ENCODE data around the gene S100A10. TPM values are rescaled to one million over a fixed set of nuclear protein-coding genes. Genes with fewer than 3 reads are reported as not detected.
A peak's percentile ranks its signal among the peaks of the same experiment; 100 is the strongest.

S100A10 gene
- polyA plus RNA-seq, 1 donor from 2014 or later: 24.5 TPM

DNA sequence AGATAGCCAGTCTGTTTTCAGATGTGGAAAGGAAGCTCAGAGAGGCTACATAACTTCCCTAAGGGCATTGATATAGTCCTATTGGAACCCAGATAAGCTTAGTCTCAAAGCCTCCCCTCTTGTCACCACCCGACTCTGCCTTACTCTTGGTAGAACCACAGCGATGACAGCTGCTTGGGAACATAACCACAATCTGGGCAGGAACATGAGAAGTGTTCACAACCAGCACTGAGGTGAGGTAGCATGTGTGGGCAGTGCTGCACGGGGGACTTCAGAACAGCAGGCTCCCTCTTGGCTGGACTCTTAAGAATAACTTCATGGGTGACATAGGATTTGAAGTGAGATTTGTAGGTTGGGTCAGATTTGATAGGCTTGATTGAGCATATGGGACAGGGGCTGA lies 9.3 kb upstream of the S100A10 start:
- Histone ChIP-seq H3K4me3 (ENCODE audit: low read length) (no peak overlapping the region), H3F3A (ENCODE audit: insufficient read depth, low read length, poor library complexity, severe bottlenecking) (no peaks in the 10 kb centered on the region), H3K9ac (ENCODE audit: low read length) (no peak overlapping the region), H3K79me2 (replicated peaks; ENCODE audit: insufficient read depth, low read length) (no peaks in the 10 kb centered on the region), H3K36me3 (ENCODE audit: insufficient read depth, low read length) (no peaks in the 10 kb centered on the region), H2AFZ (ENCODE audit: low read depth, low read length) (no peak overlapping the region), H4K20me1 (ENCODE audit: insufficient read depth) (no peaks in the 10 kb centered on the region), H3K27me3 (ENCODE audit: insufficient read depth, low read depth, low read length) (peaks cover 28% of the 10 kb centered on the region), H3K4me2 (ENCODE audit: low read length) (no peak overlapping the region), H3K27ac (ENCODE audit: low read length) (no peak overlapping the region), H3K9me3 (ENCODE audit: low read length) (no peaks in the 10 kb centered on the region), H3K9me2 (ENCODE audit: insufficient read depth, low read length) (no peaks in the 10 kb centered on the region)
- TF ChIP-seq RAD21 (conservative IDR thresholded peaks at IDR 0.05) (no peak), POLR2AphosphoS5 (IDR thresholded peaks at IDR 0.05) (no peak), MXI1 (conservative IDR thresholded peaks at IDR 0.05; ENCODE audit: poor library complexity, severe bottlenecking) (no peak), SMC3 (conservative IDR thresholded peaks at IDR 0.05; ENCODE audit: poor library complexity) (no peak), EZH2 (IDR thresholded peaks at IDR 0.05; ENCODE audit: borderline replicate concordance, insufficient read depth, low read length, poor library complexity, severe bottlenecking) (no peak), EP300 (conservative IDR thresholded peaks at IDR 0.05; ENCODE audit: poor library complexity, severe bottlenecking) (no peak), TAF1 (IDR thresholded peaks at IDR 0.05; ENCODE audit: low read depth) (no peak)
- TF ChIP-seq, protein P1, sequence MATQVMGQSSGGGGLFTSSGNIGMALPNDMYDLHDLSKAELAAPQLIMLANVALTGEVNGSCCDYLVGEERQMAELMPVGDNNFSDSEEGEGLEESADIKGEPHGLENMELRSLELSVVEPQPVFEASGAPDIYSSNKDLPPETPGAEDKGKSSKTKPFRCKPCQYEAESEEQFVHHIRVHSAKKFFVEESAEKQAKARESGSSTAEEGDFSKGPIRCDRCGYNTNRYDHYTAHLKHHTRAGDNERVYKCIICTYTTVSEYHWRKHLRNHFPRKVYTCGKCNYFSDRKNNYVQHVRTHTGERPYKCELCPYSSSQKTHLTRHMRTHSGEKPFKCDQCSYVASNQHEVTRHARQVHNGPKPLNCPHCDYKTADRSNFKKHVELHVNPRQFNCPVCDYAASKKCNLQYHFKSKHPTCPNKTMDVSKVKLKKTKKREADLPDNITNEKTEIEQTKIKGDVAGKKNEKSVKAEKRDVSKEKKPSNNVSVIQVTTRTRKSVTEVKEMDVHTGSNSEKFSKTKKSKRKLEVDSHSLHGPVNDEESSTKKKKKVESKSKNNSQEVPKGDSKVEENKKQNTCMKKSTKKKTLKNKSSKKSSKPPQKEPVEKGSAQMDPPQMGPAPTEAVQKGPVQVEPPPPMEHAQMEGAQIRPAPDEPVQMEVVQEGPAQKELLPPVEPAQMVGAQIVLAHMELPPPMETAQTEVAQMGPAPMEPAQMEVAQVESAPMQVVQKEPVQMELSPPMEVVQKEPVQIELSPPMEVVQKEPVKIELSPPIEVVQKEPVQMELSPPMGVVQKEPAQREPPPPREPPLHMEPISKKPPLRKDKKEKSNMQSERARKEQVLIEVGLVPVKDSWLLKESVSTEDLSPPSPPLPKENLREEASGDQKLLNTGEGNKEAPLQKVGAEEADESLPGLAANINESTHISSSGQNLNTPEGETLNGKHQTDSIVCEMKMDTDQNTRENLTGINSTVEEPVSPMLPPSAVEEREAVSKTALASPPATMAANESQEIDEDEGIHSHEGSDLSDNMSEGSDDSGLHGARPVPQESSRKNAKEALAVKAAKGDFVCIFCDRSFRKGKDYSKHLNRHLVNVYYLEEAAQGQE (IDR thresholded peaks at IDR 0.05; ENCODE audit: borderline replicate concordance): no peak
- TF ChIP-seq, protein P2, sequence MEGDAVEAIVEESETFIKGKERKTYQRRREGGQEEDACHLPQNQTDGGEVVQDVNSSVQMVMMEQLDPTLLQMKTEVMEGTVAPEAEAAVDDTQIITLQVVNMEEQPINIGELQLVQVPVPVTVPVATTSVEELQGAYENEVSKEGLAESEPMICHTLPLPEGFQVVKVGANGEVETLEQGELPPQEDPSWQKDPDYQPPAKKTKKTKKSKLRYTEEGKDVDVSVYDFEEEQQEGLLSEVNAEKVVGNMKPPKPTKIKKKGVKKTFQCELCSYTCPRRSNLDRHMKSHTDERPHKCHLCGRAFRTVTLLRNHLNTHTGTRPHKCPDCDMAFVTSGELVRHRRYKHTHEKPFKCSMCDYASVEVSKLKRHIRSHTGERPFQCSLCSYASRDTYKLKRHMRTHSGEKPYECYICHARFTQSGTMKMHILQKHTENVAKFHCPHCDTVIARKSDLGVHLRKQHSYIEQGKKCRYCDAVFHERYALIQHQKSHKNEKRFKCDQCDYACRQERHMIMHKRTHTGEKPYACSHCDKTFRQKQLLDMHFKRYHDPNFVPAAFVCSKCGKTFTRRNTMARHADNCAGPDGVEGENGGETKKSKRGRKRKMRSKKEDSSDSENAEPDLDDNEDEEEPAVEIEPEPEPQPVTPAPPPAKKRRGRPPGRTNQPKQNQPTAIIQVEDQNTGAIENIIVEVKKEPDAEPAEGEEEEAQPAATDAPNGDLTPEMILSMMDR (IDR thresholded peaks at IDR 0.05; ENCODE audit: poor library complexity, severe bottlenecking): no peak

- TF ChIP-seq, protein P2 (IDR thresholded peaks at IDR 0.05; ENCODE audit: poor library complexity, severe bottlenecking): peak; percentile 93
- TF ChIP-seq SMC3 (conservative IDR thresholded peaks at IDR 0.05; ENCODE audit: poor library complexity) (peak; percentile 96), MXI1 (conservative IDR thresholded peaks at IDR 0.05; ENCODE audit: poor library complexity, severe bottlenecking) (no peak), RAD21 (conservative IDR thresholded peaks at IDR 0.05) (peak; percentile 94)
- Histone ChIP-seq H3K9me3 (ENCODE audit: low read length) (no peaks in the 10 kb centered on the region), H3K27ac (ENCODE audit: low read length) (no peak overlapping the region), H3K4me3 (ENCODE audit: low read length) (no peak overlapping the region), H3K27me3 (ENCODE audit: insufficient read depth, low read depth, low read length) (peaks cover 31% of the 10 kb centered on the region), H2AFZ (ENCODE audit: low read depth, low read length) (no peak overlapping the region), H3K9ac (ENCODE audit: low read length) (no peak overlapping the region), H4K20me1 (ENCODE audit: insufficient read depth) (no peaks in the 10 kb centered on the region), H3K36me3 (ENCODE audit: insufficient read depth, low read length) (no peaks in the 10 kb centered on the region), H3F3A (ENCODE audit: insufficient read depth, low read length, poor library complexity, severe bottlenecking) (no peaks in the 10 kb centered on the region), H3K9me2 (ENCODE audit: insufficient read depth, low read length) (no peaks in the 10 kb centered on the region), H3K79me2 (replicated peaks; ENCODE audit: insufficient read depth, low read length) (no peaks in the 10 kb centered on the region), H3K4me2 (ENCODE audit: low read length) (no peak overlapping the region)
These were observed 8.2 kb upstream of the S100A10 start for GRCh38 chr1:152001631-152002584.
